Activated T-cell treated with anti-CD3 and anti-CD28 coated beads, Interleukin-2, amount 50 U/mL, for 4 hours (primary cell): ENCODE measurements around the gene GAS2L1. TPM values are rescaled to one million over a fixed set of nuclear protein-coding genes. Genes with fewer than 3 reads are reported as not detected.

ENCODE experiments used
- ATAC-seq, 2 donors: fragments of 200-7000 bp; cut with Tn5 transposase; one replicate each; pipeline ENCODE4 v1.10.0; 2021
- DNase-seq: peaks from one replicate; pipeline ENCODE4 v3.0.0-alpha.2; 2020
- H3K27me3 Mint-ChIP-seq: one replicate; pipeline ENCODE4 v1.8.0; 2021; ENCODE audit warnings: low read depth, mixed read lengths
- H3K36me3 Mint-ChIP-seq: one replicate; pipeline ENCODE4 v1.8.0; 2022; ENCODE audit warnings: mixed read lengths; ENCODE audit not compliant: insufficient read depth
- H3K4me1 Mint-ChIP-seq: one replicate; pipeline ENCODE4 v1.8.0; 2021; ENCODE audit warnings: low read depth, mixed read lengths
- H3K4me3 Mint-ChIP-seq: one replicate; pipeline ENCODE4 v1.8.0; 2021; ENCODE audit warnings: mild to moderate bottlenecking, moderate library complexity, mixed read lengths
- H3K9me3 Mint-ChIP-seq: one replicate; pipeline ENCODE4 v1.8.0; 2021; ENCODE audit warnings: mixed read lengths
- total RNA-seq, 3 donors: library from RNA; stranded (reverse); gene quantifications; one replicate each; pipeline ENCODE4 v1.2.1, GENCODE V29; 2021

Gene GAS2L1
- total RNA-seq, 3 donors from 2014 or later, result 0.37 to 0.90 (median 0.56) TPM

DNA sequence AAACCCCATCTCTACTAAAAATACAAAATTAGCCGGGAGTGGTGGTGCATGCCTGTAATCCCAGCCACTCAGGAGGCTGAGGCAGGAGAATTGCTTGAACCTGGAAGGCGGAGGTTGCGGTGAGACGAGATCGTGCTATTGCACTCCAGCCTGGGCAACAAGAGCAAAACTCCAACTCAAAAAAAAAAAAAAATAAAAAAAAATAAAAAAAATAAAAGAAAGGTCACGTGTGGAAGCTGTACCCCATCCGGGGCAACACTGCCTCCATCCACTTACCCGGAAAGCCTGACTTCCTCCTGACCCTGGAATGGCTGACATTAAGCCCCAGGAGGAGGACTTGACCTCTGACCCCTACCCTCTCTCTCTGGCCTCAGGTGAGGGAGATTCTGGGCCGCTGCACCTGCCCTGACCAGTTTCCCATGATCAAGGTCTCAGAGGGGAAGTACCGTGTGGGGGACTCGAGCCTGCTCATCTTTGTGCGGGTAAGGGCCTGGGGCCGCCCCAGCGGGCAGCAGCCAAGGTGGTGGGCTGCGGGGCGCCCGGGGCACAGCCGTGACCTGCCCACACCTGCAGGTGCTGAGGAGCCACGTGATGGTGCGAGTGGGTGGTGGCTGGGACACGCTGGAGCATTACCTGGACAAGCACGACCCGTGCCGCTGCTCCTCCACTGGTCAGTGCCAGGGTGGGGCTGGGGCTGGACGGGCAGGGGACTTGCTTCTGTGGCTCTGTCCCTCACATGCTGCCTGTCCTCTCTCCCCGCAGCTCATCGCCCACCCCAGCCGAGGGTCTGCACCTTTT lies 3.8 kb downstream of the GAS2L1 start:
- peaks cover 45% of the 10 kb centered on the region for H3K27me3 Mint-ChIP-seq
- no peaks in the 10 kb centered on the region for H3K9me3 Mint-ChIP-seq
- H3K4me3 Mint-ChIP-seq, result no peak overlapping the region
- DNase-seq, result no peak
- no peak for ATAC-seq
- peaks cover 29% of the 10 kb centered on the region for H3K4me1 Mint-ChIP-seq
- no peaks in the 10 kb centered on the region for H3K36me3 Mint-ChIP-seq

DNA sequence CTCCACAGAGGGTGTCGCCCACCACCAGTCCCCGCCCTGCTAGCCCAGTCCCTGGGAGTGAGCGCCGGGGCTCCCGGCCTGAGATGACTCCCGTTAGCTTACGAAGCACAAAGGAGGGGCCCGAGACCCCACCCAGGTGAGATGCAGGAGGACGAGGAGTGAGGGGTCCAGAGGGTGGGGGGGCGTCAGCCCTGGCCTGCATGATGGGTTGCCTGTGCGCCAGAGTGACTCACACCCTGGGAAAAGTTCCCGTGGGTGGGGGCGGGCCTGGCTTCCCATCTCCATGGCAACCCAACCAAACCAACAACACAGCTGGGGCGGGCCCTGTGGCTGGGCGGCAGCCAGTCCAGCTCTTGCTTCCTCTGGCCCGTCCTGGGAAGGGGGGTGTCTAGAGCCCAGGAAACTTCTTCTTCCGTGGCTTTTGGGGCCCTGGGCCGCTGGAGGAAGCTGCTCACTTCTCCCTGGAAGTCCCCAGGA lies 4.5 kb downstream of the GAS2L1 start:
- H3K9me3 Mint-ChIP-seq, result no peaks in the 10 kb centered on the region

DNA sequence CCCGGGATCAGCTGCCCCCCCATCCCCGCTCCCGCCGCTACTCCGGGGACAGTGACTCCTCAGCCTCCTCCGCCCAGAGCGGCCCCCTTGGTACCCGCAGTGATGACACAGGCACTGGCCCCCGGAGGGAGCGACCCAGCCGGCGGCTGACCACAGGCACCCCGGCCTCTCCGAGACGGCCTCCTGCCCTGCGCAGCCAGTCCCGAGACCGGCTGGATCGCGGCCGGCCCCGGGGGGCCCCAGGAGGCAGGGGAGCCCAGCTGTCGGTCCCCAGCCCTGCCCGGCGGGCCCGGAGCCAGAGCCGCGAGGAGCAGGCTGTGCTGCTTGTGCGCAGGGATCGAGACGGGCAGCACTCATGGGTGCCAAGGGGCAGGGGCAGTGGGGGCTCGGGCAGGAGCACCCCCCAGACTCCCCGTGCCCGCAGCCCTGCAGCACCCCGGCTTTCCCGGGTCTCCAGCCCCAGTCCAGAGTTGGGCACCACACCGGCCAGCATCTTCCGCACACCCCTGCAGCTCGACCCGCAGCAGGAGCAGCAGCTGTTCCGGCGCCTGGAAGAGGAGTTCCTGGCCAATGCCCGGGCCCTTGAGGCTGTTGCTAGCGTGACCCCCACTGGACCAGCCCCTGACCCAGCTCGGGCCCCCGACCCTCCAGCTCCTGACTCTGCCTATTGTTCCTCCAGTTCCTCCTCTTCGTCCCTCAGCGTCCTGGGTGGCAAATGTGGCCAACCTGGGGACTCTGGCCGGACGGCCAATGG lies 5.2 kb downstream of the GAS2L1 start:
- Mint-ChIP-seq H3K9me3 (no peaks in the 10 kb centered on the region), H3K36me3 (no peaks in the 10 kb centered on the region), H3K27me3 (peaks cover 40% of the 10 kb centered on the region), H3K4me1 (peaks cover 29% of the 10 kb centered on the region), H3K4me3 (no peak overlapping the region)
- no peak for DNase-seq
- ATAC-seq, result no peak

More for the DNA sequence above, 4.5 kb downstream of the GAS2L1 start:
- no peak overlapping the region for H3K4me3 Mint-ChIP-seq
- peaks cover 39% of the 10 kb centered on the region for H3K27me3 Mint-ChIP-seq
- DNase-seq, result peak; percentile 58
- no peaks in the 10 kb centered on the region for H3K36me3 Mint-ChIP-seq
- peak; percentile 28 to 37 for ATAC-seq
- peaks cover 29% of the 10 kb centered on the region for H3K4me1 Mint-ChIP-seq

GRCh38 chr22:29312218-29313125 lies 6.0 kb downstream of the GAS2L1 start:
- no peaks in the 10 kb centered on the region for H3K36me3 Mint-ChIP-seq
- DNase-seq (no peak), ATAC-seq (no peak)
- H3K4me1 Mint-ChIP-seq, result peaks cover 27% of the 10 kb centered on the region
- H3K4me3 Mint-ChIP-seq, result no peak overlapping the region
- peaks cover 44% of the 10 kb centered on the region for H3K27me3 Mint-ChIP-seq
- H3K9me3 Mint-ChIP-seq, result no peaks in the 10 kb centered on the region

- Mint-ChIP-seq H3K4me1 (peaks cover 26% of the 10 kb centered on the region), H3K9me3 (no peaks in the 10 kb centered on the region), H3K4me3 (no peak overlapping the region), H3K27me3 (peaks cover 44% of the 10 kb centered on the region), H3K36me3 (no peaks in the 10 kb centered on the region)
- peak; percentile 39 to 42 for ATAC-seq
- no peak for DNase-seq
Observed at GRCh38 chr22:29313126-29313575, 6.7 kb downstream of the GAS2L1 start.

GRCh38 chr22:29313576-29314466 lies 7.4 kb downstream of the GAS2L1 start:
- H3K4me3 Mint-ChIP-seq, result peak overlapping the region; percentile 0
- ATAC-seq, result no peak

GRCh38 chr22:29314537-29315285 lies 8.3 kb downstream of the GAS2L1 start:
- peaks cover 44% of the 10 kb centered on the region for H3K27me3 Mint-ChIP-seq
- ATAC-seq, result no peak
- H3K4me1 Mint-ChIP-seq, result peaks cover 19% of the 10 kb centered on the region
- H3K9me3 Mint-ChIP-seq, result no peaks in the 10 kb centered on the region
- DNase-seq, result no peak
- H3K36me3 Mint-ChIP-seq, result no peaks in the 10 kb centered on the region
- H3K4me3 Mint-ChIP-seq, result peak overlapping the region; percentile 0

More at GRCh38 chr22:29313576-29314466, 7.4 kb downstream of the GAS2L1 start:
- H3K9me3 Mint-ChIP-seq, result no peaks in the 10 kb centered on the region
- peaks cover 44% of the 10 kb centered on the region for H3K27me3 Mint-ChIP-seq
- H3K4me1 Mint-ChIP-seq, result peaks cover 21% of the 10 kb centered on the region
- no peak for DNase-seq
- no peaks in the 10 kb centered on the region for H3K36me3 Mint-ChIP-seq

DNA sequence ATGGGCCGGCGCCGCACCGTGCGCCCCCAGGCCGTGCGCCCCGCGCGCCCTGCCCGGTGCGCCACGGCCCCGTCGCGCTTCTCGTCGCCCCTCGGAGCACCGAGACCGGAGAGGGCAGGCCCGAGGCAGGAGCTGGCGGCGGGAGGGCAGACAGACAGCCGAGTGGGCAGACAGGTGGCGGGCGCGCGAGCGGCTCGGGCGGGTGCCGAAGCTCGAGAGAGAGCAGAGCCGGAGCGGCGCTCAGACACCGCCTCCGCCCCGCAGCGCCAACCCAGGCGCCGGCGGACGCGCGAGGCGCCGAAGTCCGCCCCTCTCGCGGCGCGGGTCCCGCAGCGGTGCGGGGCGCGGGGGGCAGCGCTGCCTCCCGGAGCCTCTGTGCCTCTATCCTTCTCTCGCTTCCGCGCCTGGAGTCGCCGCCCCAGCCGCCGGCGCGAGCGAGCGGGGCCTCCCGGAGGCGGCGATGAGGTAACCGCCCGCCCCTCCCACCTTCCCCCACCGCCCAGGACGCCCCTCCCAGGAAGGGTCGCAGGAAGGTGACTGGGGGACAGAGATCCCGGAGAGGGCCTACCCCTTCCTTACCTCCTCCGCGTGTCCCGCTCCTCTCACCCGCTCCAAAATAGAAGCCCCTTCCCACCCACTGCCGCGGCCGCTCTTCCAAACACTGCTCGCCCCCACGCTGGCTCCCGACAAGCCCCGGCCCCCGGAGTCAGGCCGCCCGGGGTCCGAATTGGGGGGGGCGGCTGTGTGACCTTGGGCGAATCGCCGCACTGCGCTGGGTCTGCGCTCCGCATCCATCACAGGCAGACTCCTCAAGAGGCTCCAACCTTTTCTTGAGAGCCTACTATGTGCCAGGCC lies 9.1 kb downstream of the GAS2L1 start, which contains the start of gene RASL10A:
Gene RASL10A, minus strand, starts transcription at position 412 of the 855 bp plus-strand sequence. CDS start 451 bp downstream, outside the sequence.
- no peak for DNase-seq
- peaks cover 19% of the 10 kb centered on the region for H3K4me1 Mint-ChIP-seq
- H3K36me3 Mint-ChIP-seq, result no peaks in the 10 kb centered on the region
- no peaks in the 10 kb centered on the region for H3K9me3 Mint-ChIP-seq
- ATAC-seq, result peak in 1 of 2 donors; percentile 28
- peak within 1 kb of the TSS; percentile 0 for H3K4me3 Mint-ChIP-seq
- H3K27me3 Mint-ChIP-seq, result peaks cover 44% of the 10 kb centered on the region

- no peak overlapping the region for H3K4me3 Mint-ChIP-seq
- ATAC-seq (no peak), DNase-seq (no peak)
- peaks cover 40% of the 10 kb centered on the region for H3K27me3 Mint-ChIP-seq
- no peaks in the 10 kb centered on the region for H3K36me3 Mint-ChIP-seq
- H3K9me3 Mint-ChIP-seq, result no peaks in the 10 kb centered on the region
- H3K4me1 Mint-ChIP-seq, result peaks cover 17% of the 10 kb centered on the region
Observed at GRCh38 chr22:29316141-29316828, 9.8 kb downstream of the GAS2L1 start.

- Mint-ChIP-seq H3K27me3 (peaks cover 30% of the 10 kb centered on the region), H3K4me1 (peaks cover 17% of the 10 kb centered on the region), H3K9me3 (no peaks in the 10 kb centered on the region), H3K36me3 (no peaks in the 10 kb centered on the region), H3K4me3 (no peak overlapping the region)
- ATAC-seq, result no peak
- DNase-seq, result no peak
Observed at GRCh38 chr22:29317827-29318454, 11.5 kb downstream of the GAS2L1 start.

- Mint-ChIP-seq H3K36me3 (peaks cover 2% of the 10 kb centered on the region), H3K4me3 (no peak overlapping the region), H3K9me3 (no peaks in the 10 kb centered on the region), H3K27me3 (peaks cover 18% of the 10 kb centered on the region), H3K4me1 (peaks cover 9% of the 10 kb centered on the region)
- DNase-seq, result no peak
- ATAC-seq, result no peak
Observed at GRCh38 chr22:29319072-29319471, 12.6 kb downstream of the GAS2L1 start.
